ENCODE results near the gene IFT88. TPM values are rescaled to one million over a fixed set of nuclear protein-coding genes. Genes with fewer than 3 reads are reported as not detected.
"Not testable (repeated sequence)": the region's sequence is repeated elsewhere in the genome, so short reads cannot be mapped to it uniquely, and the experiment has no call there.

The IFT88 gene
- total RNA-seq, 1 donor: 21.1 TPM

GRCh38 chr13:20669162-20669561 is 102.2 kb downstream of the IFT88 start:
- no peak for TF ChIP-seq CTCF (IDR thresholded peaks at IDR 0.05; ENCODE audit: insufficient read depth, low read length)
- H3K4me3 ChIP-seq (ENCODE audit: low read depth, low read length): no peak overlapping the region
- DNase-seq (ENCODE audit: low read depth): no peak

- no peak for DNase-seq (ENCODE audit: low read depth)
- H3K4me3 ChIP-seq (ENCODE audit: low read depth, low read length): no peak overlapping the region
- no peak for TF ChIP-seq CTCF (IDR thresholded peaks at IDR 0.05; ENCODE audit: insufficient read depth, low read length)
Measured at GRCh38 chr13:20671789-20672188, 104.8 kb downstream of the IFT88 start.

DNA sequence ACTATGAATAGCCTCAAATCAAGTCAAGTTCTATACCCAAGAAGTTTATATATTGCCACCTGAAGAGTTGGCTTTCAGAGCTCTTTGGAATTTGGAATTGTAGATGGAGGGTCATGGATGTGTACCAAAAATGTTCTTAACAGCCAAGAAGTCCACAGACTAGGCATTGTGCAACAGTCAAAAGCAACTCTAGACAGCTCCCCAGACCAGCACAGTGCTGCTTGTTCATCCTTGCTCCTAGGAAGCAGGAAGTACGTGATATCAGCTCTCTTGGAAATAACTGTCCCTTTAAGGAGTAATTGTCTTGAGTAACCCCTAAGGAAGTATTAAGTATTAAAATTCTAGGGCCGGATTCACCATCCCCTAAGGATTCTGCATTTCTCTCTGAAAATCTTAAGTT is 105.8 kb downstream of the IFT88 start:
- DNase-seq (ENCODE audit: low read depth): peak; percentile 71
- no peak overlapping the region for H3K4me3 ChIP-seq (ENCODE audit: low read depth, low read length)
- no peak for TF ChIP-seq CTCF (IDR thresholded peaks at IDR 0.05; ENCODE audit: insufficient read depth, low read length)

GRCh38 chr13:20673715-20674114 is 106.8 kb downstream of the IFT88 start:
- H3K4me3 ChIP-seq (ENCODE audit: low read depth, low read length): no peak overlapping the region
- peak; percentile 15 for DNase-seq (ENCODE audit: low read depth)
- no peak for TF ChIP-seq CTCF (IDR thresholded peaks at IDR 0.05; ENCODE audit: insufficient read depth, low read length)

DNA sequence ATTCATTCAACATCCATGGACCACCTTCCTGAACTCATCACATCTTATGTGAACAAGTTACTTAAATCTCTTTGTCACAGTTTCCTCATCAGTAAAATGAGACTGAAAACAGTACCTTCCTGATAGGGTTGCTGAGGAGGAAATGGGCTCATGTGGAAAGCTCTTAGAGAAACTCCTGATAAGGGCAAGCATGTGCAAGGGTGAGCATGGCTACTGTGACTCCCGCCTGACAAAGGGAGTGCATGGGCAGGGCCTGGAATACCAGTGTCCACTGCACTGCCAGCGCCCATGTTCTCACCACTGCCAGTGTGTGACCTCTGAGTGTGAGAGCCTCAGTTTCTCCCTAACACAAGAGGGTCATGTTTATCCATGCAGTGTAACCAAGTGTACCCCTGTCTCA is 109.3 kb downstream of the IFT88 start:
- no peak overlapping the region for H3K4me3 ChIP-seq (ENCODE audit: low read depth, low read length)
- no peak for TF ChIP-seq CTCF (IDR thresholded peaks at IDR 0.05; ENCODE audit: insufficient read depth, low read length)
- DNase-seq (ENCODE audit: low read depth): no peak

DNA sequence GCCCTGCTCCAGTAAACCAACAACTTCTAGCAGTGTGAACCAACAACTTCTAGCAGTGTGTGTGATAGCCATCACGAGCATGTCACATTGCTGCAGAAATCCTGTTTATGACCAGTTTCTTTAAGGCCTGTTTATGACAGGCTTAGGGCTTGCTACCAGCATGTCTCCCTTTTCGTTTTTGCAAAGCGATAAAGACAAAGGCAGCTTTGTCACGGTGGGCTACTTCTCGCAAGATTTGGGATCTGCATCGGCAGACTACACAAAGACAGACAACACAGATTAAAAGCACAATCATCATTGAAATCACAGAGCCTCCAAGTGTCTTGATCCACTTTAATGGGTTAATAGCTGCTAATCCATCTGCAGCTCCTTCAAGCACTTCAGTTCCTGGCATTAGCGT is 111.6 kb downstream of the IFT88 start:
- DNase-seq (ENCODE audit: low read depth); H3K4me3 ChIP-seq (ENCODE audit: low read depth, low read length): not testable (repeated sequence)

DNA sequence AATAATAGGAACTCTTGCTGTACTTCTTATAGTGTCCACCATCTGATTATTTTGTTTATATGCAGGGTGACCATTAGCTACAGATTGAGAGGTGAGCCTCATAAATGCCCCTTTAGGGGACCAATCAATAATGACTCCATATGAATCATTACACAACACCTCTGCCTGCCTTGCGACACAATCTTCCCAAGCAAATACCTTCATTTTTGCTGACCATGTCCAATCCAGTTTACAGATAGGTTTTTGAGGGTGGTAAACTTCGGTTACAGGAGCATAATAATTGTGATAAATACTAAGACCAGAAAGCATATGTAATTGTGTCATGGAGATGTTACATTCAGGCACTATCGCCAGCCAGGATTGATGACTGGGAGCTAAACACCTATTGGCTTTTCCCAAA is 112.9 kb downstream of the IFT88 start:
- no peak for TF ChIP-seq CTCF (IDR thresholded peaks at IDR 0.05; ENCODE audit: insufficient read depth, low read length)
- DNase-seq (ENCODE audit: low read depth): no peak
- no peak overlapping the region for H3K4me3 ChIP-seq (ENCODE audit: low read depth, low read length)
